KG1 (cell line): ENCODE results near the gene TLN1.

Experiments
- DNase-seq: peaks from one replicate; lab custom pipeline; 2025; lab: John Stamatoyannopoulos, UW

The TLN1 gene

GRCh38 chr9:35684921-35685320 lies 47.1 kb downstream of the TLN1 start:
- no peak for DNase-seq

GRCh38 chr9:35683323-35683722 lies 48.7 kb downstream of the TLN1 start:
- DNase-seq: no peak

- DNase-seq: no peak
Observed at GRCh38 chr9:35682520-35683315, 49.3 kb downstream of the TLN1 start.

GRCh38 chr9:35682051-35682450 lies 49.9 kb downstream of the TLN1 start:
- DNase-seq: no peak

GRCh38 chr9:35681341-35682002 lies 50.5 kb downstream of the TLN1 start:
- DNase-seq: no peak

- no peak for DNase-seq
Observed at GRCh38 chr9:35680331-35681105, 51.5 kb downstream of the TLN1 start.

GRCh38 chr9:35679766-35680330 lies 52.1 kb downstream of the TLN1 start:
- DNase-seq: no peak

GRCh38 chr9:35679091-35679490 lies 52.9 kb downstream of the TLN1 start:
- DNase-seq: no peak

- DNase-seq: no peak
Observed at GRCh38 chr9:35675732-35676392, 56.1 kb downstream of the TLN1 start.

- no peak for DNase-seq
Observed at GRCh38 chr9:35675204-35675603, 56.8 kb downstream of the TLN1 start.

- DNase-seq: no peak
Observed at GRCh38 chr9:35674025-35674361, 58.0 kb downstream of the TLN1 start.

GRCh38 chr9:35673132-35674024 lies 58.6 kb downstream of the TLN1 start, which contains the start of gene CA9:
TSS of gene CA9 (plus strand) at chr9:35673928. CDS start at chr9:35673960, 32 bp downstream.
- no peak for DNase-seq

- DNase-seq: no peak
Observed at GRCh38 chr9:35669331-35670145, 62.5 kb downstream of the TLN1 start.

- DNase-seq: no peak
Observed at GRCh38 chr9:35667939-35668338, 64.1 kb downstream of the TLN1 start.

- DNase-seq: no peak
Observed at GRCh38 chr9:35666549-35666948, 65.4 kb downstream of the TLN1 start.

GRCh38 chr9:35666045-35666444 lies 66.0 kb downstream of the TLN1 start:
- no peak for DNase-seq

- no peak for DNase-seq
Observed at GRCh38 chr9:35665471-35665818, 66.5 kb downstream of the TLN1 start.

- DNase-seq: no peak
Observed at GRCh38 chr9:35664531-35665470, 67.2 kb downstream of the TLN1 start, which contains the start of gene ARHGEF39. TSS of gene ARHGEF39 (minus strand) at chr9:35665195. CDS start at chr9:35665169, 26 bp downstream.

GRCh38 chr9:35662437-35662836 lies 69.6 kb downstream of the TLN1 start:
- DNase-seq: no peak
